ENCODE results near the gene MED29. TPM values are rescaled to one million over a fixed set of nuclear protein-coding genes. Genes with fewer than 3 reads are reported as not detected.

The MED29 gene
- total and polyA plus RNA-seq, 2 of the 13 experiments (the other 11 are each of a cell fraction or from before 2014, with no cell fraction given): 14.0 to 19.7 TPM

GRCh38 chr19:39412100-39412866 lies 21.1 kb downstream of the MED29 start, which contains the start of gene PLEKHG2 (continued):
- TF ChIP-seq ZNF646 (CRISPR knock-in tag; IDR thresholded peaks at IDR 0.05): no peak
- no peak for TF ChIP-seq CENPBD1 (CRISPR knock-in tag; IDR thresholded peaks at IDR 0.05; ENCODE audit: borderline replicate concordance, low read depth)
- no peak for TF ChIP-seq ZBTB10 (CRISPR knock-in tag; IDR thresholded peaks at IDR 0.05; ENCODE audit: borderline replicate concordance)
- TF ChIP-seq ZNF33A (CRISPR knock-in tag; IDR thresholded peaks at IDR 0.05; ENCODE audit: borderline replicate concordance): 0 out of 2 replicates have a peak, but pooled peaks have one; percentile 26
- TF ChIP-seq CSRNP1 (CRISPR knock-in tag; IDR thresholded peaks at IDR 0.05): no peak; the same call in 1 of the 2 replicates
- TF ChIP-seq RCOR2 (CRISPR knock-in tag; IDR thresholded peaks at IDR 0.05): peak; percentile 83; the same call in 1 of the 2 replicates
- no peak for TF ChIP-seq RARG (CRISPR knock-in tag; IDR thresholded peaks at IDR 0.05; ENCODE audit: low read depth)
- TF ChIP-seq TEAD2 (CRISPR knock-in tag; IDR thresholded peaks at IDR 0.05): no peak
- TF ChIP-seq HMGXB3 (CRISPR knock-in tag; IDR thresholded peaks at IDR 0.05; ENCODE audit: borderline replicate concordance): no peak
- no peak for TF ChIP-seq CHCHD3 (CRISPR knock-in tag; IDR thresholded peaks at IDR 0.05)
- TF ChIP-seq GABPB1 (CRISPR knock-in tag; IDR thresholded peaks at IDR 0.05): peak; percentile 92

Data from HepG2 (cell line).